ENCODE results near the gene KCNJ6. TPM values are rescaled to one million over a fixed set of nuclear protein-coding genes. Genes with fewer than 3 reads are reported as not detected.

The KCNJ6 gene
- total and polyA plus RNA-seq, 3 donors from 2014 or later = 0.24 to 0.25 (median 0.25) TPM

- H3K36me3 ChIP-seq (ENCODE audit: low read depth, missing control alignments) = no peaks in the 10 kb centered on the region
- intact Hi-C loops (cut with DNase I; ENCODE audit: low total_unique reads) = no loop called here
- no peak for DNase-seq
- no peaks in the 10 kb centered on the region for H3K9me3 ChIP-seq
- H3K27me3 ChIP-seq = no peaks in the 10 kb centered on the region
- H3K27ac ChIP-seq = no peak overlapping the region
- H3K4me3 ChIP-seq = no peak overlapping the region
- no peaks in the 10 kb centered on the region for H3K4me1 ChIP-seq
- TF ChIP-seq, protein P1, sequence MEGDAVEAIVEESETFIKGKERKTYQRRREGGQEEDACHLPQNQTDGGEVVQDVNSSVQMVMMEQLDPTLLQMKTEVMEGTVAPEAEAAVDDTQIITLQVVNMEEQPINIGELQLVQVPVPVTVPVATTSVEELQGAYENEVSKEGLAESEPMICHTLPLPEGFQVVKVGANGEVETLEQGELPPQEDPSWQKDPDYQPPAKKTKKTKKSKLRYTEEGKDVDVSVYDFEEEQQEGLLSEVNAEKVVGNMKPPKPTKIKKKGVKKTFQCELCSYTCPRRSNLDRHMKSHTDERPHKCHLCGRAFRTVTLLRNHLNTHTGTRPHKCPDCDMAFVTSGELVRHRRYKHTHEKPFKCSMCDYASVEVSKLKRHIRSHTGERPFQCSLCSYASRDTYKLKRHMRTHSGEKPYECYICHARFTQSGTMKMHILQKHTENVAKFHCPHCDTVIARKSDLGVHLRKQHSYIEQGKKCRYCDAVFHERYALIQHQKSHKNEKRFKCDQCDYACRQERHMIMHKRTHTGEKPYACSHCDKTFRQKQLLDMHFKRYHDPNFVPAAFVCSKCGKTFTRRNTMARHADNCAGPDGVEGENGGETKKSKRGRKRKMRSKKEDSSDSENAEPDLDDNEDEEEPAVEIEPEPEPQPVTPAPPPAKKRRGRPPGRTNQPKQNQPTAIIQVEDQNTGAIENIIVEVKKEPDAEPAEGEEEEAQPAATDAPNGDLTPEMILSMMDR (IDR thresholded peaks at IDR 0.05) = no peak
- TF ChIP-seq POLR2A (IDR thresholded peaks at IDR 0.05) = no peak
- 80 to 86% methylated on average over 9 to 12 of the region's 12 CpGs for WGBS, 2 donors
These were observed 229.1 kb downstream of the KCNJ6 start for GRCh38 chr21:37686991-37687810.

DNA sequence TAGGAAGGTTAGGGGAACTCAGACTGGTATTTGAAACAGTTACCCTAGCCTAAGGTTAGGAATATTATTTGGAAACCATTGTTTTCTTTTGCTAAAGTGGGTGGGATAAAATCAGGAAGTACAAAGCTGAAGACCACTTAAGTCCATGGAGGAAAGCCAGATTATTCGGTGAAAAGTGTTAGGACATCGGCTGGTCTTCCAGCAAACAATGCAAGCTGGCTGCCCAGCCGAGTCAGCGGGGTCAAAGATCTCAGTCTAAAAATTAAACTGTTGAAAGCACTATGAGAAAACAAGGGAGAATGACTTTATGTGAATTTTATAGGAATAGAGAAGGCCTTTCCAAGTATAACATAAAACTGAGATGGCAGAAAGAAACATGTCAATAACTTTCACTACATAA, 231.7 kb downstream of the KCNJ6 start:
- Histone ChIP-seq H3K27ac (no peak overlapping the region), H3K27me3 (no peaks in the 10 kb centered on the region), H3K4me3 (no peak overlapping the region), H3K36me3 (ENCODE audit: low read depth, missing control alignments) (no peaks in the 10 kb centered on the region), H3K9me3 (no peaks in the 10 kb centered on the region), H3K4me1 (no peaks in the 10 kb centered on the region)
- intact Hi-C loops (cut with DNase I; ENCODE audit: low total_unique reads) = no loop called here
- 62 to 71% methylated on average over 4 of the region's 4 CpGs for WGBS, 2 donors
- DNase-seq = no peak
- TF ChIP-seq, protein P1 (IDR thresholded peaks at IDR 0.05) = no peak
- TF ChIP-seq POLR2A (IDR thresholded peaks at IDR 0.05) = no peak

GRCh38 chr21:37684115-37684493, 232.2 kb downstream of the KCNJ6 start:
- H3K36me3 ChIP-seq (ENCODE audit: low read depth, missing control alignments) = no peaks in the 10 kb centered on the region
- no peak overlapping the region for H3K27ac ChIP-seq
- H3K4me3 ChIP-seq = no peak overlapping the region
- H3K27me3 ChIP-seq = no peaks in the 10 kb centered on the region
- H3K4me1 ChIP-seq = no peaks in the 10 kb centered on the region
- 77 to 88% methylated on average over 5 of the region's 5 CpGs for WGBS, 2 donors
- DNase-seq = no peak
- intact Hi-C loops (cut with DNase I; ENCODE audit: low total_unique reads) = no loop called here
- TF ChIP-seq POLR2A (IDR thresholded peaks at IDR 0.05) = no peak
- TF ChIP-seq, protein P1 (IDR thresholded peaks at IDR 0.05) = no peak
- H3K9me3 ChIP-seq = no peaks in the 10 kb centered on the region

DNA sequence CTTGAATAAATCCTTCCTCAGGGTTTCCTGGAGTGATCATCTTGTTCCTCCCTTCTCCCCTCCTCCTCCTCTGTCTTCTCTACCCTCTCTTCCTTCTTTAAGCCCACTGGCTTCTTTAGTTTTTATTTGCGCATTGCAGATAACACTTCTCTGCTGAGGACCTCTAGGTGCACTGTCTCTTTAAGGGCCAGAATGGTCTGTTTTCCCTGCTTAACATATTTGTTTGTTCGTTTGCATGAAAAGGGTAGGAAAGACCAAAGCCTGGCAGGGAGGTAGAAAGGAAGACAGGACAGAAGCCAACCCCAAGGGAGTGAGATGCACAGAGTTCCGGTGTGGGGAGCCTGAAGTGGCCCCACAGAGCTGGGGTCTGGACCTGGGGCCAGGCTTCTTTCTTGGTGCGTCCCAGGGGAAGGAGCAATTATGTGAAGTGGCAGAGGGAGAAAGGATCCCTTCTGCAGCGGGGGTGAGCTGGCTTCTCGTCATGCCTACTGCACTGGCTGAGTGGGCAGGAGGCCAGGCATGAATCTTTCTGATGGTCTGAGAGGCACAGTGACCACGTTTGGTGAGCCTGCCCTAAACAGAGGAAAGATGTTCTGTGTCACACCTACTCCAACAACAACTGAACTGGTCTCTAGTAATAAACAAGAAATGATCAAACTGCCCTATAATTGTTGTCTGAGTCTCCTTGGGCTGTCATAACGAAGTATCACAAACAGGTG, 232.7 kb downstream of the KCNJ6 start:
- TF ChIP-seq, protein P1 (IDR thresholded peaks at IDR 0.05) = no peak
- TF ChIP-seq POLR2A (IDR thresholded peaks at IDR 0.05) = no peak
- WGBS, 2 donors = 49 to 58% methylated on average over 8 of the region's 8 CpGs

More for the DNA sequence above, 232.7 kb downstream of the KCNJ6 start:
- Histone ChIP-seq H3K27me3 (no peaks in the 10 kb centered on the region), H3K27ac (no peak overlapping the region), H3K36me3 (ENCODE audit: low read depth, missing control alignments) (no peaks in the 10 kb centered on the region), H3K9me3 (no peaks in the 10 kb centered on the region), H3K4me3 (no peak overlapping the region), H3K4me1 (no peaks in the 10 kb centered on the region)
- intact Hi-C loops (cut with DNase I; ENCODE audit: low total_unique reads) = no loop called here
- DNase-seq = no peak

Measured in testis (tissue), 3 donors.